ENCODE data around the gene FMO4. TPM values are rescaled to one million over a fixed set of nuclear protein-coding genes. Genes with fewer than 3 reads are reported as not detected.

FMO4 gene
- total and polyA plus RNA-seq, 10 of the 15 experiments (the other 5 are each of a cell fraction or from before 2014, with no cell fraction given): 0.26 to 3.0 (median 1.1) TPM

GRCh38 chr1:171350594-171350993, 36.6 kb downstream of the FMO4 start:
- Histone ChIP-seq H3K4me3 (no peak overlapping the region), H3K4me2 (ENCODE audit: control insufficient read depth, insufficient read depth) (no peak overlapping the region), H4K20me1 (ENCODE audit: control insufficient read depth, insufficient read depth) (no peaks in the 10 kb centered on the region), H3K36me3 (ENCODE audit: control insufficient read depth in 2 of 2, insufficient read depth in 2 of 2, low read length in 1 of 2) (no peaks in the 10 kb centered on the region), H3K9me3 (replicated peaks; ENCODE audit: control insufficient read depth, insufficient read depth, low read length) (no peaks in the 10 kb centered on the region), H3K79me2 (ENCODE audit: control insufficient read depth, insufficient read depth, low read length) (no peaks in the 10 kb centered on the region), H3K4me1 (ENCODE audit: control insufficient read depth, insufficient read depth, low read length) (no peaks in the 10 kb centered on the region), H2AFZ (ENCODE audit: control insufficient read depth, low read depth, low read length) (no peak overlapping the region), H3K9ac (ENCODE audit: control insufficient read depth, insufficient read depth, low read length) (no peak overlapping the region), H3K27me3 (replicated peaks in 1 of 2; ENCODE audit: control insufficient read depth in 2 of 2, insufficient read depth in 2 of 2, low read length in 1 of 2) (no peaks in the 10 kb centered on the region; a peak in 1 of 4 replicates), H3K27ac (ENCODE audit: control insufficient read depth, insufficient read depth) (no peak overlapping the region)
- no peak for ATAC-seq
- TF ChIP-seq SREBF2 (IDR thresholded peaks at IDR 0.05; ENCODE audit: low read length) (no peak), DPF2 (IDR thresholded peaks at IDR 0.05) (no peak), TCF3 (IDR thresholded peaks at IDR 0.05; ENCODE audit: borderline replicate concordance, insufficient read depth, low read depth, low read length) (no peak)
- no TSS peak for BruUV-seq (replicated peaks)
- no peak for FAIRE-seq
- SMC1A ChIA-PET (ENCODE audit: uncharacterized antibody, unreplicated experiment): no interaction called here
- POLR2A ChIA-PET: no interaction called here
- in situ Hi-C loops (cut with MboI): no loop called here
- CTCF ChIA-PET: interaction anchor here (0.6 kb wide), 1 partner anchor 243 kb away, joined by 3 read pairs; no protein-coding TSS in a partner anchor
- intact Hi-C loops (cut with micrococcal nuclease; ENCODE audit: unreplicated experiment): no loop called here
- RAD21 ChIA-PET (ENCODE audit: unreplicated experiment): no interaction called here
- no peak for DNase-seq (ENCODE audit: low read depth, low spot score)

- WGBS (ENCODE audit: insufficient coverage, insufficient replicate concordance, low lambda C conversion rate, missing lambda C conversion rate): 33% methylated on average over 3 of the region's 3 CpGs
- CTCF ChIA-PET: interaction anchor here (0.6 to 1.0 kb wide), 2 partner anchors 38 to 109 kb away, joined by 3 to 4 read pairs; partner anchors contain the start of gene FMO4
These were observed 38.0 kb downstream of the FMO4 start for GRCh38 chr1:171351961-171352360.

More at GRCh38 chr1:171351961-171352360, 38.0 kb downstream of the FMO4 start:
- in situ Hi-C loops (cut with MboI) (no loop called here), intact Hi-C loops (cut with micrococcal nuclease; ENCODE audit: unreplicated experiment) (no loop called here)
- Histone ChIP-seq H3K9ac (ENCODE audit: control insufficient read depth, insufficient read depth, low read length) (no peak overlapping the region), H2AFZ (ENCODE audit: control insufficient read depth, low read depth, low read length) (no peak overlapping the region), H3K4me2 (ENCODE audit: control insufficient read depth, insufficient read depth) (no peak overlapping the region), H3K4me3 (no peak overlapping the region), H3K9me3 (replicated peaks; ENCODE audit: control insufficient read depth, insufficient read depth, low read length) (no peaks in the 10 kb centered on the region), H4K20me1 (ENCODE audit: control insufficient read depth, insufficient read depth) (no peaks in the 10 kb centered on the region), H3K27me3 (replicated peaks in 1 of 2; ENCODE audit: control insufficient read depth in 2 of 2, insufficient read depth in 2 of 2, low read length in 1 of 2) (no peaks in the 10 kb centered on the region; a peak in 1 of 4 replicates), H3K4me1 (ENCODE audit: control insufficient read depth, insufficient read depth, low read length) (no peaks in the 10 kb centered on the region), H3K79me2 (ENCODE audit: control insufficient read depth, insufficient read depth, low read length) (no peaks in the 10 kb centered on the region), H3K27ac (ENCODE audit: control insufficient read depth, insufficient read depth) (no peak overlapping the region), H3K36me3 (ENCODE audit: control insufficient read depth in 2 of 2, insufficient read depth in 2 of 2, low read length in 1 of 2) (no peaks in the 10 kb centered on the region)
- ChIA-PET POLR2A (no interaction called here), RAD21 (ENCODE audit: unreplicated experiment) (no interaction called here), SMC1A (ENCODE audit: uncharacterized antibody, unreplicated experiment) (no interaction called here)
- BruUV-seq (replicated peaks): no TSS peak
- no peak for FAIRE-seq
- DNase-seq (ENCODE audit: low read depth, low spot score): no peak
- TF ChIP-seq SUZ12 (IDR thresholded peaks at IDR 0.05; ENCODE audit: unreplicated experiment) (no peak), KDM1A (IDR thresholded peaks at IDR 0.05; ENCODE audit: borderline replicate concordance) (no peak), POLR2AphosphoS2 (IDR thresholded peaks at IDR 0.05; ENCODE audit: low read depth, low read length) (no peak), CHD4 (IDR thresholded peaks at IDR 0.05) (no peak), WRNIP1 (IDR thresholded peaks at IDR 0.05; ENCODE audit: borderline replicate concordance, low read depth, low read length) (no peak)
- no peak for ATAC-seq
